ENCODE results near the gene NPTX2.

NPTX2 gene

GRCh38 chr7:98618786-98619185 lies 1.7 kb downstream of the NPTX2 start:
- no peak overlapping the region for H3K4me3 ChIP-seq (ENCODE audit: low read depth, low read length)
- TF ChIP-seq CTCF (IDR thresholded peaks at IDR 0.05; ENCODE audit: control insufficient read depth, extremely low read depth, insufficient read depth) = no peak
- DNase-seq (ENCODE audit: low read depth) = no peak

DNA sequence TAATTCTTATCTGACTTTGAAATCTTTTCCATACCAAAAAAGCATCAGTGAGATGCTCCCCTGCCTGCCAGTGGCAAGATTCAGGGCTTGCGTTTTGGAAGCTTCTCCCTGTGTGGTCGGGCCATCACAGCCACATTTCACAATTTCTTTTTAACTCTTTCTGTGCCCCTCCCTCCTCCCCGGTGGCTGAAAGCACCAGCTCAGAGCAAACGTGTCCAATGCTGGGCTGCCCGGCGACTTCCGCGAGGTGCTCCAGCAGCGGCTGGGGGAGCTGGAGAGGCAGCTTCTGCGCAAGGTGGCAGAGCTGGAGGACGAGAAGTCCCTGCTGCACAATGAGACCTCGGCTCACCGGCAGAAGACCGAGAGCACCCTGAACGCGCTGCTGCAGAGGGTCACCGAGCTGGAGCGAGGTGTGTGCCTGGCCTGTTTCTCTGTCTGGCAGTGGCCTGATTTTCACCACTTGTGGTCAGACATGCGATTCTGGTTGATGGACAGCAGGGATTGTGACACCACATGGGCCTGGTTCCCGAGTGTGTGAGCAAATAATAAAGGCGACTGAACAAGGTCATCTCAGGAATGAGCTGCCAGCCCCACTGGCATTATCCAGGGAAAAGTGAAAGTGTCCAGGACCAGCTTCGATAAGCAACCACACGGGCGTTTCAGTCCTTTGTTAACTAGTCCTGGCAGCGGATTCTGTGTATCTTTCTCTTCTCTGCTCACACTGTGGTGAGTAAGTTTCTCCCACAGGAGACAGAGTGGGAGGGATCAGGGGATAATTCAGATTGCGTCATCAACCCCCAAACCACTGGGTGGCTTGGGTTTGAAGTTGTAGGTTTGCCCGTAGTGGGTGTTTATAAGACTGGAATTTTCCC lies 2.6 kb downstream of the NPTX2 start:
- peak; percentile 3 for DNase-seq (ENCODE audit: low read depth)
- peak; percentile 25; the same call in 1 of the 2 replicates for TF ChIP-seq CTCF (IDR thresholded peaks at IDR 0.05; ENCODE audit: control insufficient read depth, extremely low read depth, insufficient read depth)
- peak overlapping the region; percentile 28 for H3K4me3 ChIP-seq (ENCODE audit: low read depth, low read length)

GRCh38 chr7:98621573-98622482 lies 4.7 kb downstream of the NPTX2 start:
- TF ChIP-seq CTCF (IDR thresholded peaks at IDR 0.05; ENCODE audit: control insufficient read depth, extremely low read depth, insufficient read depth) = no peak
- no peak overlapping the region for H3K4me3 ChIP-seq (ENCODE audit: low read depth, low read length)
- no peak for DNase-seq (ENCODE audit: low read depth)

- no peak for TF ChIP-seq CTCF (IDR thresholded peaks at IDR 0.05; ENCODE audit: control insufficient read depth, extremely low read depth, insufficient read depth)
- no peak overlapping the region for H3K4me3 ChIP-seq (ENCODE audit: low read depth, low read length)
- DNase-seq (ENCODE audit: low read depth) = no peak
These were observed 5.8 kb downstream of the NPTX2 start for GRCh38 chr7:98622926-98623325.

DNA sequence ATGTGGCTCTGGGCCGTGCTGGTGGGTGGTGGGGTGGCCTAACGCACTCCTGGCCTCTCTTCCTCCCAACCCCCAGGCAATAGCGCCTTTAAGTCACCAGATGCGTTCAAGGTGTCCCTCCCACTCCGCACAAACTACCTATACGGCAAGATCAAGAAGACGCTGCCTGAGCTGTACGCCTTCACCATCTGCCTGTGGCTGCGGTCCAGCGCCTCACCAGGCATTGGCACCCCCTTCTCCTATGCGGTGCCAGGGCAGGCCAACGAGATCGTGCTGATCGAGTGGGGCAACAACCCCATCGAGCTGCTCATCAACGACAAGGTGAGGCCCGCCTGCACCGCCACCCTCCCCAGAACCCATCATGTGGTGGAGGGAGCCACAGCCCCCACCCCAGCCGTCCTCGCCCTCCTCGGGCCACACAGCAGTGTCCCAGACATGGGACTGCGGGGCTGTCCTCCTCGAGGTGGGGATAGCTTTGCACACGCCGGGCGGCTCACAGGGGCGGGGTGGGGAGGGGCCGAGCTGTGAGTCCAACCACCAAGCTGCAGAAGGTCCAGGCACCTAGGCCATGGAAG lies 7.8 kb downstream of the NPTX2 start:
- no peak for TF ChIP-seq CTCF (IDR thresholded peaks at IDR 0.05; ENCODE audit: control insufficient read depth, extremely low read depth, insufficient read depth)
- H3K4me3 ChIP-seq (ENCODE audit: low read depth, low read length) = no peak overlapping the region
- no peak for DNase-seq (ENCODE audit: low read depth)

DNA sequence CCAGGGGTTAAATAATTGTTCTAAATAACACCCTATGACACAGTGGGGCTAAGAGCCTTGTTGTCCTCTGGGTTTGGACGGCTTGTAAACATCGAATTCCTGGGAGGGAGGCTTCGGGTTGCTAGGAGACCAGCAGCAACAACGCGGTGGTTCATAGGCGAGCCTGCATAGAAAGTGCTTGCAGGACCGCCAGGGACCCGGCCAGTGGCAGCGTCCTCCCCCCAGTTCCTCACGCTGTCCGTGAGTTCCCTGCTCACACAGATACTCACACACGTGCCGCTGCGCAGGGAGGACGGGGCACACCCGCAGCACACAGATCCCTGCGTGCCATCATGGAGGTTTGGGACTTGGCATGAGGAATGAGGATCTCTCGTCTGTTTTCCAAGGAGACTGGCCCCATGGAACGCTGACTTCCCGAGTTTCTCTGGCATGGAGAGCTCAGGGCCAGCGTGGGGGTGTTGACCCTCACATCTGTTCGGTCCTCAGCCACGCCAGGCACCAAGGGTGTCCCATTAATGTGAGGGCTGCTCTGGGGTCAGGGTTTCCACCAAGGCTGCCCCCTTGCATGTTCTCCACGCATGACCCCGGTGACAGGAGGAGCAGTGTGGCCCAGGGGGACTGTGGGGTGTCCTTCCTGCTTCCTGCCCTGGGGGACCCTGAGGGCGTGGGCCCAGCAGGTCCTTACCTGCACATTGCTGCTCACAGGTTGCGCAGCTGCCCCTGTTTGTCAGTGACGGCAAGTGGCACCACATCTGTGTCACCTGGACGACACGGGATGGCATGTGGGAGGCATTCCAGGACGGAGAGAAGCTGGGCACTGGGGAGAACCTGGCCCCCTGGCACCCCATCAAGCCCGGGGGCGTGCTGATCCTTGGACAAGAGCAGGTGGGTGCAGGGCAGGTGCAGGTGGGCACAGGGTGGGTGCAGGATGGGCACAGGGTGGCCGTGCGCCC lies 9.7 kb downstream of the NPTX2 start:
- DNase-seq (ENCODE audit: low read depth) = no peak
- no peak overlapping the region for H3K4me3 ChIP-seq (ENCODE audit: low read depth, low read length)
- TF ChIP-seq CTCF (IDR thresholded peaks at IDR 0.05; ENCODE audit: control insufficient read depth, extremely low read depth, insufficient read depth) = no peak
